Right atrium auricular region (tissue), 2 donors: Measurements from ENCODE around the gene ARHGEF33. TPM values are rescaled to one million over a fixed set of nuclear protein-coding genes. Genes with fewer than 3 reads are reported as not detected.

Experiments used
- DNase-seq: peaks from one replicate; pipeline ENCODE4 v3.0.0-alpha.2; 2019; ENCODE audit warnings: low spot score
- H3K27ac ChIP-seq, 2 donors: fragments of 200-600 bp; sonication (generic); 1 replicate in 1 of 2; 2 replicates in 1 of 2; pipeline ENCODE4 v1.5.1; 2016 to 2019
- H3K27me3 ChIP-seq, 2 donors: fragments of 200-600 bp; sonication (generic); one replicate each; pipeline versions ENCODE4 v1.5.1 to v1.6.0; 2017 to 2019
- H3K36me3 ChIP-seq: fragments of 200-600 bp; sonication (generic); one replicate; pipeline ENCODE4 v1.5.1; 2016
- H3K4me1 ChIP-seq, 2 donors: fragments of 200-600 bp; sonication (generic); one replicate each; pipeline versions ENCODE4 v1.5.1 to v1.6.0; 2017 to 2019
- H3K4me3 ChIP-seq, 2 donors: fragments of 200-600 bp; sonication (generic); 1 replicate in 1 of 2; 2 replicates in 1 of 2; pipeline ENCODE4 v1.5.1; 2017 to 2019; ENCODE audit warnings: mild to moderate bottlenecking in 1 of 2, moderate library complexity in 1 of 2
- H3K9me3 ChIP-seq, 2 donors: fragments of 200-600 bp; sonication (generic); one replicate each; pipeline ENCODE4 v1.5.1; 2019
- CTCF ChIP-seq, 2 donors: fragments of 200-600 bp; sonication (generic); IDR thresholded peaks; one replicate each; pipeline ENCODE4 v1.5.1; 2019; ENCODE audit warnings: antibody characterized with exemption in 2 of 2
- total RNA-seq, 2 donors: library from RNA; depleted of rRNA; stranded (reverse); fragments of >200 nt; gene quantifications; one replicate each; pipeline ENCODE4 v1.1.0, GENCODE V29; 2016

The ARHGEF33 gene
- total RNA-seq, 2 donors from 2014 or later, result 0.24 to 1.0 TPM

DNA sequence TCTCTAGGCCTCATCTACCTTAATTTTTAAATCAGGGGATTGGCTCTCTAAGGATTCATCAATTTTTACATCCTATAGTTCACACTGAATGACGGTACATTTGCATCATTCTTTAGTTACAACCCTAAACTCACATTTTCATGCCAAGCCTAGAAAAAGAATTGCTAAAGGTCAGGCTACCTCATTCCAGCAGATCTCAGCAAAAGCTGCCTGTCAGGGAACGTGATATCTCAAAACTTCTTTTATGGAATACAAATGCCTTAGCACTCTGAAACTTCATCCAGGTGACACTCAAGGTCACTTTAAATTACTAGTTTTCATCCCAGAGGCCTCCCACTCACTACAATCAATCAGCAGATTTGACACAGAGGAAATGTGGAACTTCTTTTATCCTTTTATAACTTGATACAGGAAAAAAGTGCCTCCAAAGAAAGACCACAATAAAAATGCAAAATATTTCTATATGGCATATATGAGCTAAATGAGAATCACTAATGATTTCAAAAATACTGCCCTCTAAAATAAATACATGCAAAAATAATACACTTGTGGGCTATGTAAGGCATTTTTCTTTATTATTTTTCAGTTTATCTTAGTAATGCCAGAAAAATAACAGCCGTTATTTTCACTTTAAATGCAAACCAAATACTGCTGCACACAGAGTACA lies 91.5 kb downstream of the ARHGEF33 start:
- no peaks in the 10 kb centered on the region for H3K4me1 ChIP-seq
- H3K36me3 ChIP-seq, result peaks cover 9% of the 10 kb centered on the region
- H3K27ac ChIP-seq, result no peak overlapping the region
- no peaks in the 10 kb centered on the region for H3K9me3 ChIP-seq
- no peak for DNase-seq
- no peak overlapping the region for H3K4me3 ChIP-seq
- TF ChIP-seq CTCF (IDR thresholded peaks at IDR 0.05), result no peak
- H3K27me3 ChIP-seq, result no peaks in the 10 kb centered on the region

GRCh38 chr2:38981670-38982357 lies 92.1 kb downstream of the ARHGEF33 start:
- TF ChIP-seq CTCF (IDR thresholded peaks at IDR 0.05), result no peak
- H3K4me1 ChIP-seq, result no peaks in the 10 kb centered on the region
- no peaks in the 10 kb centered on the region for H3K27me3 ChIP-seq
- H3K4me3 ChIP-seq, result no peak overlapping the region
- H3K36me3 ChIP-seq, result peaks cover 15% of the 10 kb centered on the region
- no peak overlapping the region for H3K27ac ChIP-seq
- H3K9me3 ChIP-seq, result no peaks in the 10 kb centered on the region
- DNase-seq, result no peak

DNA sequence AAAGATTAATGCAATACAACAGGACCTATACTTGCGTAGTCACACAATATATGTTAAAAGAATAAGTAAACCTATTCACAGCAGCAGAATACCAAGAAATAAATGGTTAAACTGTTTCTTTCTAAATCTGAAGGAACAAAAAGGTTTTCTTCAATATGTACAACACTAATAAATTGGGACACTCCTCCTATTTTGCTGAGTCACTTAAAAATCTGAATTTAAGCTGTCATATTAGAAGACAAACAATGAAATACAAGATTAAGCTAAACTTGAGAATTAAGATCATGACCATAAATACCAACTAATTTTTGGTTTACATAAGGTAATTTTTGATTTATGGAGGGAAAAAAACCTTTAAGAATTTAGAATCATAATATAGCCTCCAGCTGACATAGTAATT lies 92.8 kb downstream of the ARHGEF33 start:
- H3K4me1 ChIP-seq, result no peaks in the 10 kb centered on the region
- H3K27ac ChIP-seq, result no peak overlapping the region
- no peak for DNase-seq
- H3K27me3 ChIP-seq, result no peaks in the 10 kb centered on the region
- no peaks in the 10 kb centered on the region for H3K9me3 ChIP-seq
- no peak for TF ChIP-seq CTCF (IDR thresholded peaks at IDR 0.05)
- H3K36me3 ChIP-seq, result peaks cover 21% of the 10 kb centered on the region
- H3K4me3 ChIP-seq, result no peak overlapping the region

DNA sequence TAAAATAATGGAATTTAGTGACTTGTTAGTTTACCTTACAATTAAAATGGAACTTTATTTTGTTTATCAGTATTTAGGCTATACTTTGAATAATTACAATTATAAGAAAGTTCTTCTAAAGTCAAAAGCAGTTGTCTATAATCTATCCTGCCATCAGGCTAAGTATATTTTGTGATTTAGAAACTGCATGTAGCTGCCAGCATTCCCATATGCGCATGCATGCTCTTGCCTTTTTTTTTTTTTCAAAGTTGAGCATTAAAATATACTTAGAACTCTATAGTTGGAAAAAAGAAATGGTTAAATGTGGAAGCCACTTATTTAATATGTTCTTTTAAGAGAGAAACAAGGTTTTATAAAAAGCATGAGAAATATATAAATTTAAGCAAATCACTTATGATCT lies 99.0 kb downstream of the ARHGEF33 start:
- no peak for DNase-seq
- no peaks in the 10 kb centered on the region for H3K4me1 ChIP-seq
- no peaks in the 10 kb centered on the region for H3K9me3 ChIP-seq
- peaks cover 21% of the 10 kb centered on the region for H3K36me3 ChIP-seq
- H3K4me3 ChIP-seq, result no peak overlapping the region
- no peaks in the 10 kb centered on the region for H3K27me3 ChIP-seq
- no peak overlapping the region for H3K27ac ChIP-seq
- no peak for TF ChIP-seq CTCF (IDR thresholded peaks at IDR 0.05)

DNA sequence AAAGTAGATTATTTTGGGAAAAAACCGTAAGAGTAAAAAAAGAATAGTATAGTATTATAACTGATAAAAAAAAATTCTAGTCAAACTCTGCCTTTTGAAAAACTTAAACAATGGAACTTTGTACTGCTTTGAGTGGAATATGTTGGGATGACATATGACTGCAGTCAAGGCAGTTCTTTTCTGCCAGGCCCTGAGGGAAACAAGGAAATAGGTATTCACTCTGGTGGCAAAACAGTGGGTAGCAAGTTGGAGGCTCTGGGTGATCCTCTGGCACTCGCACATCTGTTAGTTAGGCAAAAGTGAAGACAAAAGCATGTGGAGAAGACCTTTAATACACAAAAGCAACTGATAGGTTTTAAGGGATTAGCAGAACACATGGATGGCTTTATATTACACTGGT lies 102.2 kb downstream of the ARHGEF33 start:
- no peaks in the 10 kb centered on the region for H3K9me3 ChIP-seq
- no peak for TF ChIP-seq CTCF (IDR thresholded peaks at IDR 0.05)
- peaks cover 29% of the 10 kb centered on the region for H3K36me3 ChIP-seq

More for the DNA sequence above, 102.2 kb downstream of the ARHGEF33 start:
- H3K4me1 ChIP-seq, result no peaks in the 10 kb centered on the region
- no peak for DNase-seq
- no peak overlapping the region for H3K4me3 ChIP-seq
- no peaks in the 10 kb centered on the region for H3K27me3 ChIP-seq
- no peak overlapping the region for H3K27ac ChIP-seq
